ENCODE results near the gene AHNAK.

The AHNAK gene

GRCh38 chr11:62435846-62436660, 110.6 kb downstream of the AHNAK start:
- DNase-seq (ENCODE audit: low read depth, low spot score) = no peak

GRCh38 chr11:62433904-62434276, 112.7 kb downstream of the AHNAK start:
- DNase-seq (ENCODE audit: low read depth, low spot score) = no peak

- no peak for DNase-seq (ENCODE audit: low read depth, low spot score)
These were observed 113.3 kb downstream of the AHNAK start for GRCh38 chr11:62433141-62433903.

- DNase-seq (ENCODE audit: low read depth, low spot score) = no peak
These were observed 113.9 kb downstream of the AHNAK start for GRCh38 chr11:62432695-62433094.

- DNase-seq (ENCODE audit: low read depth, low spot score) = no peak
These were observed 115.3 kb downstream of the AHNAK start for GRCh38 chr11:62431171-62431901.

- DNase-seq (ENCODE audit: low read depth, low spot score) = no peak
These were observed 116.2 kb downstream of the AHNAK start for GRCh38 chr11:62430425-62430824.

- DNase-seq (ENCODE audit: low read depth, low spot score) = no peak
These were observed 117.6 kb downstream of the AHNAK start for GRCh38 chr11:62428871-62429560.

- no peak for DNase-seq (ENCODE audit: low read depth, low spot score)
These were observed 118.9 kb downstream of the AHNAK start for GRCh38 chr11:62427630-62428233.

- no peak for DNase-seq (ENCODE audit: low read depth, low spot score)
These were observed 123.6 kb downstream of the AHNAK start for GRCh38 chr11:62423012-62423411.

GRCh38 chr11:62421996-62422395, 124.6 kb downstream of the AHNAK start:
- DNase-seq (ENCODE audit: low read depth, low spot score) = no peak

GRCh38 chr11:62420882-62421281, 125.7 kb downstream of the AHNAK start:
- DNase-seq (ENCODE audit: low read depth, low spot score) = no peak

- DNase-seq (ENCODE audit: low read depth, low spot score) = no peak
These were observed 126.7 kb downstream of the AHNAK start for GRCh38 chr11:62419943-62420342.

GRCh38 chr11:62419314-62419929, 127.2 kb downstream of the AHNAK start:
- no peak for DNase-seq (ENCODE audit: low read depth, low spot score)

GRCh38 chr11:62418733-62419132, 127.9 kb downstream of the AHNAK start, which contains the start of gene SCGB1A1:
TSS of gene SCGB1A1 (plus strand) at chr11:62419033. CDS start at chr11:62419096, 63 bp downstream.
- no peak for DNase-seq (ENCODE audit: low read depth, low spot score)

- DNase-seq (ENCODE audit: low read depth, low spot score) = no peak
These were observed 128.5 kb downstream of the AHNAK start for GRCh38 chr11:62418136-62418535.

- DNase-seq (ENCODE audit: low read depth, low spot score) = no peak
These were observed 130.0 kb downstream of the AHNAK start for GRCh38 chr11:62416596-62416995.

- DNase-seq (ENCODE audit: low read depth, low spot score) = no peak
These were observed 133.4 kb downstream of the AHNAK start for GRCh38 chr11:62413060-62413696.

GRCh38 chr11:62411524-62411923, 135.1 kb downstream of the AHNAK start:
- no peak for DNase-seq (ENCODE audit: low read depth, low spot score)

- no peak for DNase-seq (ENCODE audit: low read depth, low spot score)
These were observed 135.6 kb downstream of the AHNAK start for GRCh38 chr11:62410972-62411371.

- no peak for DNase-seq (ENCODE audit: low read depth, low spot score)
These were observed 136.8 kb downstream of the AHNAK start for GRCh38 chr11:62409831-62410230.

Measured in brain pericyte (primary cell).